Progenitor cell of endocrine pancreas (in vitro differentiated cells): Measurements from ENCODE around the gene CALHM1. TPM values are rescaled to one million over a fixed set of nuclear protein-coding genes. Genes with fewer than 3 reads are reported as not detected.
"Not testable (repeated sequence)": the region's sequence is repeated elsewhere in the genome, so short reads cannot be mapped to it uniquely, and the experiment has no call there.

Experiments
- DNase-seq: peaks from one replicate; pipeline ENCODE4 v3.0.0; 2021; ENCODE audit warnings: low spot score; ENCODE audit not compliant: unreplicated experiment
- H3K27ac Mint-ChIP-seq: 2 replicates; pipeline ENCODE4 v1.8.0; 2021; ENCODE audit warnings: mild to moderate bottlenecking, moderate library complexity, mixed read lengths
- H3K27me3 Mint-ChIP-seq: 2 replicates; pipeline ENCODE4 v1.8.0; 2021; ENCODE audit warnings: mixed read lengths
- H3K36me3 Mint-ChIP-seq: 2 replicates; pipeline ENCODE4 v1.8.0; 2022; ENCODE audit warnings: mixed read lengths; ENCODE audit not compliant: insufficient read depth
- H3K4me1 Mint-ChIP-seq: 2 replicates; pipeline ENCODE4 v1.8.0; 2021; ENCODE audit warnings: low read depth, mixed read lengths
- H3K4me3 Mint-ChIP-seq: 2 replicates; pipeline ENCODE4 v1.8.0; 2021; ENCODE audit warnings: low read depth, mild to moderate bottlenecking, moderate library complexity, mixed read lengths
- H3K9me3 Mint-ChIP-seq: 2 replicates; pipeline ENCODE4 v1.8.0; 2021; ENCODE audit warnings: low read depth, mixed read lengths
- long read RNA-seq: library from polyadenylated mRNA; unstranded; transcript quantifications from one replicate; pipeline ENCODE4 v2.0.0, GENCODE V29; 2020
- total RNA-seq: library from RNA; stranded (reverse); gene quantifications from 2 replicates; pipeline ENCODE4 v1.2.1, GENCODE V29; 2021
- TF ChIP-seq, protein P1 (sequence below): fragments of 200-600 bp; sonication (generic); IDR thresholded peaks from one replicate; pipeline ENCODE4 v1.5.0; 2021; ENCODE audit warnings: antibody characterized with exemption, mild to moderate bottlenecking; ENCODE audit not compliant: unreplicated experiment

The CALHM1 gene
- total RNA-seq, result not detected in 2 replicates
- long read RNA-seq, result 0 reads

DNA sequence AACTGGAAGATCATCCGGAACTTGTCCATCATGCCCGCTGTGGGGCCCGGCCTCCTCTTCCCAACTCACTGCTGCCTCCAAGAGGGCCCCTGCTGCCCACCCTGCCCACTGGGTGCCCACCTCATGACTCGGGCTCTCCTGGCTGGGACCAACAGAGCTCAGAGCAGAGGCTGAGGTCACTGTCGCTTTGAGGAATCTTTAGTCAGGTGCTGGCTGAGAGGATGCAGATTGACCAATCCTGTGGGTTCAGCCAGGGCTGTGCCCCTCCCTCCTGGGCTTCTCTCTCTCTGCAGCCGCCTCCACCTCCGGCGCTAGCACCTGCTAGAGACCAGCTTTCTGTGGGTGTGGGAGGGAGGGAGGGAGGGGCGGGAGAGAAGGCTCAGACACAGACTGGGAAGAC lies at the start of gene CALHM1:
TSS of gene CALHM1 (minus strand) at position 181 of the 400 bp plus-strand sequence. CDS start at position 32, 149 bp downstream.
- Mint-ChIP-seq H3K4me1 (no peaks in the 10 kb centered on the region), H3K27ac (no peak within 1 kb of the TSS), H3K36me3 (no peaks in the 10 kb centered on the region), H3K9me3 (no peaks in the 10 kb centered on the region), H3K4me3 (no peak within 1 kb of the TSS), H3K27me3 (no peaks in the 10 kb centered on the region)
- no peak for DNase-seq
- TF ChIP-seq, protein P1, sequence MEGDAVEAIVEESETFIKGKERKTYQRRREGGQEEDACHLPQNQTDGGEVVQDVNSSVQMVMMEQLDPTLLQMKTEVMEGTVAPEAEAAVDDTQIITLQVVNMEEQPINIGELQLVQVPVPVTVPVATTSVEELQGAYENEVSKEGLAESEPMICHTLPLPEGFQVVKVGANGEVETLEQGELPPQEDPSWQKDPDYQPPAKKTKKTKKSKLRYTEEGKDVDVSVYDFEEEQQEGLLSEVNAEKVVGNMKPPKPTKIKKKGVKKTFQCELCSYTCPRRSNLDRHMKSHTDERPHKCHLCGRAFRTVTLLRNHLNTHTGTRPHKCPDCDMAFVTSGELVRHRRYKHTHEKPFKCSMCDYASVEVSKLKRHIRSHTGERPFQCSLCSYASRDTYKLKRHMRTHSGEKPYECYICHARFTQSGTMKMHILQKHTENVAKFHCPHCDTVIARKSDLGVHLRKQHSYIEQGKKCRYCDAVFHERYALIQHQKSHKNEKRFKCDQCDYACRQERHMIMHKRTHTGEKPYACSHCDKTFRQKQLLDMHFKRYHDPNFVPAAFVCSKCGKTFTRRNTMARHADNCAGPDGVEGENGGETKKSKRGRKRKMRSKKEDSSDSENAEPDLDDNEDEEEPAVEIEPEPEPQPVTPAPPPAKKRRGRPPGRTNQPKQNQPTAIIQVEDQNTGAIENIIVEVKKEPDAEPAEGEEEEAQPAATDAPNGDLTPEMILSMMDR, result no peak

- H3K9me3 Mint-ChIP-seq, result no peaks in the 10 kb centered on the region
- H3K27ac Mint-ChIP-seq, result peak overlapping the region; percentile 84
- no peak for DNase-seq
- no peaks in the 10 kb centered on the region for H3K36me3 Mint-ChIP-seq
- TF ChIP-seq, protein P1, result no peak
- H3K4me3 Mint-ChIP-seq, result no peak overlapping the region
- peaks cover 45% of the 10 kb centered on the region for H3K4me1 Mint-ChIP-seq
- H3K27me3 Mint-ChIP-seq, result no peaks in the 10 kb centered on the region
These were observed 48.8 kb upstream of the CALHM1 start for GRCh38 chr10:103507235-103508191.

DNA sequence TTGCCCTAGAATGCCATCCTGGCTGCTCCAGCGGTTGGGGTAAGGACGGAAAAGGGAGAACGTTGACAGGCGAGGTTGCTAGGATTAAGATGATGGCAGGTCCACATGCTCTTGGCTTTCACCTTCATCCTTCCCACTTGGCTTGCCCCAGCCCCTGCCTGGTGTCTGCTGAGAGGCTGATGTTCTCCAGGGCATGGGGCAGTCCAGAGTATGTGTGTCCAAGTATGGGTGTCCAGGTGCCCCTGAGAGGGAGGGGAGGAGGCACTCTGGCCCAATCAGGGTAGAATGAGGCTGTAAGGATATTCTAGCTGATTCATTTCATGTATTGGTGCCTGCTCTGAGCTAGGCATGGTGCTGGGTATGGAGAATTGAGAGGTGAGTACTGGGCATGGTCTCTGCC lies 47.4 kb upstream of the CALHM1 start:
- no peak overlapping the region for H3K4me3 Mint-ChIP-seq
- H3K9me3 Mint-ChIP-seq, result no peaks in the 10 kb centered on the region
- no peaks in the 10 kb centered on the region for H3K36me3 Mint-ChIP-seq
- no peak for DNase-seq
- no peak overlapping the region for H3K27ac Mint-ChIP-seq
- peaks cover 1% of the 10 kb centered on the region for H3K27me3 Mint-ChIP-seq
- TF ChIP-seq, protein P1, result no peak
- H3K4me1 Mint-ChIP-seq, result peaks cover 34% of the 10 kb centered on the region

DNA sequence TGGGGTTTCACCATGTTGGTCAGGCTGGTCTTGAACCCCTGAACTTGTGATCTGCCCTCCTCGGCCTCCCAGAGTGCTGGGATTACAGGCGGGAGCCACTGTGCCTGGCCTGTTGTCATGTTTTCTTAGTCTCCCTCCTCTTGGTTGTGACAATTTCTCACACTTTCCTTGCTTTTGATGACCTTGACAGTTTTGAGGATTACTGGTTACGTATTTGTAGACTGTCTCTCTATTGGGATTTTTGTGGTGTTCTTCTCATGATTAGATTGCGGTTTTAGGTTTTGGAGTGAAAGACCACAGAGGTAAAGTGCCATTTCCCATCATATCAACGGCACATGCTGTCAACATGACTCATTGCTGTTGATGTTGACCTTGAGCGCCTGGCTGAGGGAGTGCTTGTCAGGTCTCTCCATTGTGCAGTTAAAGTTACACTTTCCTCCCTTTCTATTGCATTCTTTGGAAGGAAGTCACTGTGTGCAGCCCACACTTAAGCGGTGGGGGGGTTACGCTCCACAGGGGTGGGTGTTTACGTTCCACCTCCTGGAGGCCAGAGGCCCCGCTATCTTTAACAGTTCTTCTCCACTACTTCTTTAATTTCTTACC lies 45.6 kb upstream of the CALHM1 start:
- Mint-ChIP-seq H3K4me3 (no peak overlapping the region), H3K9me3 (no peaks in the 10 kb centered on the region), H3K27ac (no peak overlapping the region), H3K27me3 (peaks cover 17% of the 10 kb centered on the region), H3K4me1 (peaks cover 31% of the 10 kb centered on the region), H3K36me3 (no peaks in the 10 kb centered on the region)
- TF ChIP-seq, protein P1, result no peak
- DNase-seq, result no peak

GRCh38 chr10:103503777-103504176 lies 45.1 kb upstream of the CALHM1 start:
- H3K4me3 Mint-ChIP-seq, DNase-seq, H3K36me3 Mint-ChIP-seq, H3K9me3 Mint-ChIP-seq, H3K27ac Mint-ChIP-seq: not testable (repeated sequence)
- H3K4me1 Mint-ChIP-seq, result peaks cover 31% of the 10 kb centered on the region
- peaks cover 20% of the 10 kb centered on the region for H3K27me3 Mint-ChIP-seq
